Thyroid gland (tissue), 4 donors: ENCODE measurements around the gene SNRPD3. TPM values are rescaled to one million over a fixed set of nuclear protein-coding genes. Genes with fewer than 3 reads are reported as not detected.

Experiments used
- DNase-seq, 2 donors: peaks; one replicate each; pipeline ENCODE4 v3.0.0-alpha.2; 2019
- H3K27ac ChIP-seq, 3 donors: fragments of 200-600 bp; sonication (generic); 1 replicate in 2 of 3; 2 replicates in 1 of 3; pipeline ENCODE4 v1.5.1; 2016 to 2019; ENCODE audit warnings: mild to moderate bottlenecking in 1 of 3, moderate library complexity in 1 of 3
- H3K27me3 ChIP-seq: fragments of 200-600 bp; sonication (generic); one replicate; pipeline ENCODE4 v1.5.1; 2019
- H3K36me3 ChIP-seq, 2 donors: fragments of 200-600 bp; sonication (generic); one replicate each; pipeline ENCODE4 v1.5.1; 2016 to 2019
- H3K4me1 ChIP-seq, 2 donors: fragments of 200-600 bp; sonication (generic); one replicate each; pipeline ENCODE4 v1.5.1; 2017 to 2019
- H3K4me3 ChIP-seq, 3 donors: fragments of 200-600 bp; sonication (generic); replicated peaks in 1 of 3; 1 replicate in 2 of 3; 2 replicates in 1 of 3; pipeline ENCODE4 v1.5.1; 2016; ENCODE audit warnings: mild to moderate bottlenecking in 1 of 3
- H3K9me3 ChIP-seq: fragments of 200-600 bp; sonication (generic); one replicate; pipeline ENCODE4 v1.5.1; 2017
- CTCF ChIP-seq, 6 experiments: fragments of 200-600 bp in 3 of 6; fragments of 450-650 bp in 3 of 6; sonication (generic) in 3 of 6; IDR thresholded peaks; one replicate each; pipeline ENCODE4 v1.5.1; 2016 to 2019; ENCODE audit warnings: antibody characterized with exemption in 6 of 6, mild to moderate bottlenecking in 2 of 6, inconsistent platforms in 1 of 6, moderate library complexity in 1 of 6
- POLR2A ChIP-seq, 2 donors: fragments of 450-650 bp; IDR thresholded peaks; one replicate each; pipeline ENCODE4 v1.6.1; 2017; ENCODE audit warnings: antibody characterized with exemption in 2 of 2, mild to moderate bottlenecking in 2 of 2, moderate library complexity in 1 of 2
- WGBS, 2 donors: methylation state at CpG; one replicate each; pipeline ENCODE4 v1.1.5; 2017; 5-methylcytosine and 5-hydroxymethylcytosine counted together
- intact Hi-C: fragments of 100-400 bp; cut with DNase I; formaldehyde crosslinking; loops from one replicate; pipeline ENCODE4 v1.15.1; 2023
- total RNA-seq, 4 donors: library from RNA; depleted of rRNA; stranded (reverse); fragments of >200 nt; gene quantifications; one replicate each; pipeline ENCODE4 v1.2.3, GENCODE V29; 2016

SNRPD3 gene
- total RNA-seq, 4 donors from 2014 or later: 96.9 to 216 (median 145) TPM

GRCh38 chr22:24543185-24543601, 12.6 kb upstream of the SNRPD3 start:
- WGBS, 2 donors: 91 to 92% methylated on average over 4 to 7 of the region's 7 CpGs
- no peak for TF ChIP-seq POLR2A (IDR thresholded peaks at IDR 0.05)
- TF ChIP-seq CTCF (IDR thresholded peaks at IDR 0.05): no peak
- Histone ChIP-seq H3K4me3 (no peak overlapping the region), H3K27ac (peak overlapping the region in 1 of 3 donors; percentile 33), H3K36me3 (peaks cover 53 to 62% of the 10 kb centered on the region in 2 donors), H3K4me1 (peaks cover 10 to 15% of the 10 kb centered on the region in 2 donors), H3K9me3 (no peaks in the 10 kb centered on the region), H3K27me3 (no peaks in the 10 kb centered on the region)
- no peak for DNase-seq
- intact Hi-C loops: no loop called here

- TF ChIP-seq POLR2A (IDR thresholded peaks at IDR 0.05) (no peak), CTCF (IDR thresholded peaks at IDR 0.05) (no peak)
- Histone ChIP-seq H3K27ac (peak overlapping the region in 1 of 3 donors; percentile 33), H3K4me1 (peaks cover 10 to 15% of the 10 kb centered on the region in 2 donors), H3K9me3 (no peaks in the 10 kb centered on the region), H3K4me3 (no peak overlapping the region), H3K27me3 (no peaks in the 10 kb centered on the region), H3K36me3 (peaks cover 54 to 62% of the 10 kb centered on the region in 2 donors)
- no peak for DNase-seq
- 87 to 93% methylated on average over 5 to 6 of the region's 11 CpGs for WGBS, 2 donors
- intact Hi-C loops: no loop called here
These were observed 12.0 kb upstream of the SNRPD3 start for GRCh38 chr22:24543679-24544243.

- peaks cover 20 to 22% of the 10 kb centered on the region in 2 donors for H3K36me3 ChIP-seq
- no peak overlapping the region for H3K27ac ChIP-seq
- no peaks in the 10 kb centered on the region for H3K9me3 ChIP-seq
- no peaks in the 10 kb centered on the region for H3K27me3 ChIP-seq
- 91 to 96% methylated on average over 2 to 4 of the region's 4 CpGs for WGBS, 2 donors
- TF ChIP-seq POLR2A (IDR thresholded peaks at IDR 0.05) (no peak), CTCF (IDR thresholded peaks at IDR 0.05) (no peak)
- DNase-seq: no peak
- intact Hi-C loops: no loop called here
- H3K4me1 ChIP-seq: peaks cover 13 to 20% of the 10 kb centered on the region in 2 donors
- no peak overlapping the region for H3K4me3 ChIP-seq
These were observed 7.0 kb upstream of the SNRPD3 start for GRCh38 chr22:24548812-24549211.

GRCh38 chr22:24550028-24550901, 5.5 kb upstream of the SNRPD3 start:
- no peak overlapping the region for H3K27ac ChIP-seq
- intact Hi-C loops: no loop called here
- no peak for DNase-seq
- H3K4me3 ChIP-seq: no peak overlapping the region
- peaks cover 11 to 17% of the 10 kb centered on the region in 2 donors for H3K4me1 ChIP-seq
- H3K9me3 ChIP-seq: no peaks in the 10 kb centered on the region
- TF ChIP-seq POLR2A (IDR thresholded peaks at IDR 0.05): no peak
- no peak for TF ChIP-seq CTCF (IDR thresholded peaks at IDR 0.05)
- WGBS, 2 donors: 88 to 90% methylated on average over 8 of the region's 8 CpGs
- peaks cover 18 to 20% of the 10 kb centered on the region in 2 donors for H3K36me3 ChIP-seq
- no peaks in the 10 kb centered on the region for H3K27me3 ChIP-seq
